Memory B cell (primary cell): ENCODE results near the gene GCHFR.

Experiments used
- ATAC-seq: fragments of 150-1000 bp; cut with Tn5 transposase; 2 replicates; pipeline ENCODE4 v1.10.0; 2021; ENCODE audit warnings: low read depth, mild to moderate bottlenecking, moderate library complexity
- DNase-seq, 2 donors: peaks; one replicate each; pipeline ENCODE4 v3.0.0; 2022; ENCODE audit warnings: low spot score in 2 of 2
- H3K27ac Mint-ChIP-seq: one replicate; pipeline ENCODE4 v1.8.0; 2022; ENCODE audit warnings: mild to moderate bottlenecking, moderate library complexity, mixed read lengths
- H3K27me3 Mint-ChIP-seq: one replicate; pipeline ENCODE4 v1.8.0; 2022; ENCODE audit warnings: mixed read lengths
- H3K36me3 Mint-ChIP-seq: one replicate; pipeline ENCODE4 v1.8.0; 2022; ENCODE audit warnings: mild to moderate bottlenecking, mixed read lengths
- H3K4me1 Mint-ChIP-seq: one replicate; pipeline ENCODE4 v1.8.0; 2022; ENCODE audit warnings: mixed read lengths
- H3K4me3 Mint-ChIP-seq: one replicate; pipeline ENCODE4 v1.8.0; 2022; ENCODE audit warnings: mild to moderate bottlenecking, moderate library complexity, mixed read lengths
- H3K9me3 Mint-ChIP-seq: one replicate; pipeline ENCODE4 v1.8.0; 2022; ENCODE audit warnings: mixed read lengths

Gene GCHFR

DNA sequence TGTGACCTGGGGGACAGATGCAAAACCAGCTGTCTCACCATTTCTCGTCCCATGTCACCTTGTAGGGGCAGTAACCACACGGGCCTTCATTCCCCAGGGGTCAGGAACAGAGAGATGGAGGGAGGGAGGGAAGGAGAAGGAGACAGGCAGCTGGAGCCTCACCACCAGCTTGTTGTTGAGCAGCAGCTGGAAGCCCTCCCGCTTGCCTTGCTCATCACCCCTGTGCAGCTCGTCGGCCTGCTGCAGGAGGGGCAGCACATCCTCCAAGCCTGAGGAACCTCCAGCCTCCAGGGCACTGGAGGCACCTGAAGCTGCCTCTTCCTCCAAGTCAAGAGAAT, 19.1 kb upstream of the GCHFR start:
- ATAC-seq (no peak), DNase-seq (no peak)
- Mint-ChIP-seq H3K4me1 (peaks cover 2% of the 10 kb centered on the region), H3K9me3 (no peaks in the 10 kb centered on the region), H3K4me3 (no peak overlapping the region), H3K27ac (no peak overlapping the region), H3K36me3 (peaks cover 14% of the 10 kb centered on the region), H3K27me3 (no peaks in the 10 kb centered on the region)

- H3K36me3 Mint-ChIP-seq, result peaks cover 22% of the 10 kb centered on the region
- no peak for DNase-seq
Observed at GRCh38 chr15:40746916-40747418, 16.9 kb upstream of the GCHFR start.

GRCh38 chr15:40747685-40748631, 15.9 kb upstream of the GCHFR start:
- Mint-ChIP-seq H3K4me3 (no peak overlapping the region), H3K9me3 (no peaks in the 10 kb centered on the region), H3K27ac (no peak overlapping the region), H3K36me3 (peaks cover 20% of the 10 kb centered on the region), H3K27me3 (no peaks in the 10 kb centered on the region), H3K4me1 (peaks cover 2% of the 10 kb centered on the region)
- DNase-seq, result no peak
- no peak for ATAC-seq

More at GRCh38 chr15:40746916-40747418, 16.9 kb upstream of the GCHFR start:
- H3K4me3 Mint-ChIP-seq, result no peak overlapping the region
- H3K27me3 Mint-ChIP-seq, result no peaks in the 10 kb centered on the region
- H3K9me3 Mint-ChIP-seq, result no peaks in the 10 kb centered on the region
- no peak overlapping the region for H3K27ac Mint-ChIP-seq
- H3K4me1 Mint-ChIP-seq, result peaks cover 2% of the 10 kb centered on the region
- ATAC-seq, result no peak

GRCh38 chr15:40749151-40749630, 14.7 kb upstream of the GCHFR start:
- ATAC-seq (no peak), DNase-seq (no peak)
- Mint-ChIP-seq H3K9me3 (no peaks in the 10 kb centered on the region), H3K4me3 (no peak overlapping the region), H3K36me3 (peaks cover 20% of the 10 kb centered on the region), H3K4me1 (peaks cover 5% of the 10 kb centered on the region), H3K27me3 (no peaks in the 10 kb centered on the region), H3K27ac (no peak overlapping the region)

GRCh38 chr15:40750885-40751284, 13.0 kb upstream of the GCHFR start:
- DNase-seq (no peak), ATAC-seq (no peak)
- Mint-ChIP-seq H3K9me3 (no peaks in the 10 kb centered on the region), H3K36me3 (peaks cover 14% of the 10 kb centered on the region), H3K27me3 (no peaks in the 10 kb centered on the region), H3K4me3 (no peak overlapping the region), H3K27ac (no peak overlapping the region), H3K4me1 (peaks cover 3% of the 10 kb centered on the region)

DNA sequence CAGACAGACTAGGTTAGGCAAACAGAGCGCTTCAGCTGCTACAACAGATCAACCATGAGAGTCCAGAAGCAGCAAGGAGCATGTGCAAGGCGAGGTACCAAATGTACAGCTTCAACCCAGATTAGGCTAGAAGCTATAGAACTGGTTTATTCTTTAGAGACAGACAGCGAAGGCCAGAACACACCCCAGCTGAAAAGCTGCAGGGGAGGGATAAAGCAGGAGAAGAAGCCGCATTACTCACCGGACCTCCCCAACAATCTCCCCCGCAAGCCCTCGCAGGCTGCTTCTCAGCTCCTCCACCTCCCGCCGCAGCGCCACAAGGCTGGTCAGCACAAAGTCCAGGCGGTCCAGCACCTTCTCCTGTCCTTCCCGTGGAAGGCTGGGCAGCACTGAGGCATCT, 12.1 kb upstream of the GCHFR start:
- no peaks in the 10 kb centered on the region for H3K9me3 Mint-ChIP-seq
- H3K4me1 Mint-ChIP-seq, result peaks cover 3% of the 10 kb centered on the region
- no peak overlapping the region for H3K27ac Mint-ChIP-seq
- no peak for DNase-seq
- no peak for ATAC-seq
- H3K36me3 Mint-ChIP-seq, result peaks cover 14% of the 10 kb centered on the region
- H3K27me3 Mint-ChIP-seq, result no peaks in the 10 kb centered on the region
- H3K4me3 Mint-ChIP-seq, result no peak overlapping the region

GRCh38 chr15:40754574-40754882, 9.3 kb upstream of the GCHFR start:
- DNase-seq, result peak in 1 of 2 donors; percentile 18

GRCh38 chr15:40754883-40755811, 8.7 kb upstream of the GCHFR start, which contains the start of gene RMDN3:
Gene RMDN3, minus strand, starts transcription at chr15:40755254. Its CDS starts 471 bp downstream, at chr15:40754783.
- peaks cover 10% of the 10 kb centered on the region for H3K36me3 Mint-ChIP-seq
- no peaks in the 10 kb centered on the region for H3K9me3 Mint-ChIP-seq
- H3K4me1 Mint-ChIP-seq, result peaks cover 3% of the 10 kb centered on the region
- H3K27ac Mint-ChIP-seq, result peak within 1 kb of the TSS; percentile 90
- ATAC-seq (peak; percentile 94), DNase-seq (peak; percentile 89 to 90)
- H3K27me3 Mint-ChIP-seq, result no peaks in the 10 kb centered on the region
- peak within 1 kb of the TSS; percentile 93 for H3K4me3 Mint-ChIP-seq

More at GRCh38 chr15:40754574-40754882, 9.3 kb upstream of the GCHFR start:
- Mint-ChIP-seq H3K27me3 (no peaks in the 10 kb centered on the region), H3K4me3 (peak overlapping the region; percentile 93), H3K9me3 (no peaks in the 10 kb centered on the region), H3K36me3 (peaks cover 13% of the 10 kb centered on the region), H3K27ac (peak overlapping the region; percentile 90), H3K4me1 (peaks cover 3% of the 10 kb centered on the region)
- peak; percentile 1 for ATAC-seq

DNA sequence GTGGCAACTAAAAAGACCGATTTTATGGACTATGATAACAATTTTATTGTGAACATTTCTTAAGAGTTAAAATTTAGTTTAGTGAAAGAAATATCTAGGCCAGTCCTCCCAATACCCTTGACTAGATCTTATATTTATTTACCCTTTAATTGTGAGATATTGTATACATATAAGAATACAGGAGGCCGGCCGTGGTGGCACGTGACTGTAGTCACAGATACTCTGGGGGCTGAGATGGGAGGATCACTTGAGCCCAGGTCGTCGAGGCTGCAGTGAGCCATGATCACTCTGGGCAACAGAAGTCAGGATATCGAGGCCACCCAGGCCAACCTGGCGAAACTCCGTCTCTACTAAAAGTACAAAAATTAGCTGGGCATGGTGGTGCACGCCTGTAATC, 8.1 kb upstream of the GCHFR start:
- peak overlapping the region; percentile 90 for H3K27ac Mint-ChIP-seq
- no peak for DNase-seq
- H3K9me3 Mint-ChIP-seq, result no peaks in the 10 kb centered on the region
- no peak for ATAC-seq
- H3K4me3 Mint-ChIP-seq, result peak overlapping the region; percentile 93
- H3K4me1 Mint-ChIP-seq, result peaks cover 3% of the 10 kb centered on the region
- H3K36me3 Mint-ChIP-seq, result peaks cover 9% of the 10 kb centered on the region
- no peaks in the 10 kb centered on the region for H3K27me3 Mint-ChIP-seq

GRCh38 chr15:40756938-40757337, 6.9 kb upstream of the GCHFR start:
- no peak overlapping the region for H3K27ac Mint-ChIP-seq
- H3K4me3 Mint-ChIP-seq, result peak overlapping the region; percentile 28
- DNase-seq (no peak), ATAC-seq (no peak)
- H3K27me3 Mint-ChIP-seq, result no peaks in the 10 kb centered on the region
- H3K4me1 Mint-ChIP-seq, result peaks cover 3% of the 10 kb centered on the region
- H3K9me3 Mint-ChIP-seq, result no peaks in the 10 kb centered on the region
- H3K36me3 Mint-ChIP-seq, result peaks cover 2% of the 10 kb centered on the region

DNA sequence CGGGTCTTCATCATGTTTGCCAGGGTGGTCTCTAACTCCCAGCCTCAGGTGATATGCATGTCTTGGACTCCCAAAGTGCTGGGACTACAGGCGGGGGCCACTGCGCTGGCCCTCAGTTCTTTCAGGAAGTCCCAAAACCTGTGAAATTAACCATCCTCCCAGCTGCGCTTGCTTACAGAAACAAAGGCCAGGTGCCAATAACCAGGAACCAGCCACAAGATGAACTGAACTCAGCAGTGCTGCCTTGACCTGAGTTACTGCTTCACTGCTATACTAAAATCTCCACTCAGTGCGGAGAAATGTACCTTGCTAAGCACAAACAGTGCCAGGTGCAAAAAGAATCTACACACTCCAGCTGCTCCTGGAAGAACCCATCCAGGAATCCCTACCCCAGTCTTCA, 3.9 kb upstream of the GCHFR start:
- Mint-ChIP-seq H3K27me3 (no peaks in the 10 kb centered on the region), H3K9me3 (no peaks in the 10 kb centered on the region), H3K36me3 (no peaks in the 10 kb centered on the region), H3K27ac (no peak overlapping the region), H3K4me1 (peaks cover 4% of the 10 kb centered on the region), H3K4me3 (no peak overlapping the region)
- no peak for DNase-seq
- ATAC-seq, result no peak

DNA sequence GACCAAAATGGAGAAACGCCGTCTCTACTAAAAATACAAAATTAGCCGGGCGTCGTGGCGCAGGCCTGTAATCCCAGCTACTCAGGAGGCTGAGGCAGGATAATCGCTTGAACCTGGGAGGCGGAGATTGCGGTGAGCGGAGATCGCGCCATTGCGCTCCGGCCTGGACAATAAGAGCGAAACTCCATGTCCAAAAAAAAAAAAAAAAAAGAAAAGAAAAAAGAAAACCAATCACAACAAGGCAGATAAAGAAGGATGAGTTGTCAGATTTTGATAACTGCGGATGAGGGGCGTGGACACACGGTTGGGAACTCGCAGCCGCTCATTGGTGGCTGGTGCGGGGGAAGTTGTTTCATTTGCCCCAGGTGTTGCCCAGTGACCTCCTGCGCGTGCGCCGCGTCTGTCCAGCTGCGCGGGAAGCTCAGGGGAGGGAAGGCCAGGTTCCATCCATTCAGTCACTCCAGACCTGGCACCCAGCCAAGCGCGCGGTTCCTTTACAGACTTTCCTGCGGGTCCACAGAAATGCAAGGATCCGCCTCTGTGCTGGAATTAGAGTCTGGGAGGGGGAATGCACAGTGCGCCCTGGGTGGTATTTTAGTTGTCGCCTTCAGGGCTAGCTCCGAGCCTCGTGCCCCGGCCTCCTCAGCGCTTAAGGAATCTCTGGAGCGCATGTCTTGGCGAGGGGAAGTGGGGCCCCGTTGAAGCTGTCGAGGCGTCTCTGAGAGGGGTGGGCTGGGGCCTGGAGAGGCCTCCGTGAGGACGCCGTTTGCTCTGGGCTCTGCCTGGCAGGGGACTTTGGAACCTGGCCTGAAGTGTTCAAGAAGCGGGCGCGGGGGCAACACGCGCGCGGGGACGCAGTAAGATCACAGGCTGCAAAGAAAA, 708 bp upstream of the GCHFR start:
- peaks cover 15% of the 10 kb centered on the region for H3K4me1 Mint-ChIP-seq
- no peak overlapping the region for H3K27ac Mint-ChIP-seq
- H3K27me3 Mint-ChIP-seq, result no peaks in the 10 kb centered on the region
- ATAC-seq, result peak; percentile 22
- no peaks in the 10 kb centered on the region for H3K36me3 Mint-ChIP-seq
- no peaks in the 10 kb centered on the region for H3K9me3 Mint-ChIP-seq
- H3K4me3 Mint-ChIP-seq, result peak overlapping the region; percentile 83
- no peak for DNase-seq

GRCh38 chr15:40764629-40765103, 798 bp downstream of the GCHFR start:
- Mint-ChIP-seq H3K4me1 (peaks cover 28% of the 10 kb centered on the region), H3K4me3 (peak overlapping the region; percentile 83), H3K9me3 (no peaks in the 10 kb centered on the region), H3K27ac (peak overlapping the region; percentile 35), H3K27me3 (no peaks in the 10 kb centered on the region), H3K36me3 (no peaks in the 10 kb centered on the region)
- DNase-seq, result no peak
- ATAC-seq, result no peak
